GM10266 (cell line): Measurements from ENCODE around the gene CUL4B.
"Not testable (repeated sequence)": the region's sequence is repeated elsewhere in the genome, so short reads cannot be mapped to it uniquely, and the experiment has no call there.

Source experiments
- DNase-seq: peaks from one replicate; pipeline ENCODE4 v3.0.0; 2012; ENCODE audit errors: extremely low spot score
- TF ChIP-seq, protein P1 (sequence below): IDR thresholded peaks from 2 replicates; pipeline ENCODE4 v1.5.1; 2012; ENCODE audit warnings: mild to moderate bottlenecking, low read depth; ENCODE audit not compliant: control insufficient read depth, insufficient read depth; ENCODE audit errors: missing control alignments

Gene CUL4B

DNA sequence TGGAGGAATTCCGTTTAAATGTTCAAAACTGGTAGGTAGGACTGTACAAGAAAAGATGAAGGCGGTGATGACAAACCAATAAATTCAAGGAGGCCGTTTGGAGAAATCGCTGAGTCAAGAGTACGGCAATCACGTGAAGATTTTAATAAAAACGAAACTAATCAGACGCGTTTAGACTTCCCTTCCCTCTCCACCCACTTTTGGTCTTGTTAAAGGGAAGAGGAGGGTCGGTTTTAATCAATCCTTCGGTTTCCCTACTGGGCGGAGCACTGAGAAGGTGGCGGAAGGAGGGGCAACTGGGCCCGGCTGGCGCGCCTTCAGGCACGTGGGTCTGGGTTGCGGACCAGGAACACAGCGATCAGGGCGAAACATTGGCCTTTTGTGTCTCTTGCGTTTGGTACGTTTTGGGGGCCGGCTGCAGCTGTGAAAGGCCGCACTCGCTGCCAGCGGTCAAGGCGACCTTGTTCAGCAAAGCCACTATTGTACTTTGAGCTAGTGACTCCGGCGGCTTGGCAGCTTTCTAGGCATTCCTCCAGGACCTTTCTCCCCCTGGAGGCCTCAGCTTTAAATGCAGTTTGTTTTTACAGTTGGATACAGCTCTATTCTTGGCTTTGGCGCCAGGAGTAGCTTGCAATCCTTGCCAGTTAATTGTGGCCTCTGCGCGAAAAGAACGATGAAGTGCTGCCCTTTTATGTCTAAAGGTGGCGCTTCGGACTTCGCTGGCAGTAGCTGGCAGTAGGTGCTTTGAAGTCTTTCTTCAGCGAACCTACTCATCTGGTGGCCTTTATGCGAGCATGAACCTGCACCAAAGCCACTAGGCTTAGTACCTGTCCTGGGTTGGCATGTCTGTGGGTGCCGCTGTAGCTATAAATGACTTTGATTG, 74.9 kb downstream of the CUL4B start:
- TF ChIP-seq, protein P1, sequence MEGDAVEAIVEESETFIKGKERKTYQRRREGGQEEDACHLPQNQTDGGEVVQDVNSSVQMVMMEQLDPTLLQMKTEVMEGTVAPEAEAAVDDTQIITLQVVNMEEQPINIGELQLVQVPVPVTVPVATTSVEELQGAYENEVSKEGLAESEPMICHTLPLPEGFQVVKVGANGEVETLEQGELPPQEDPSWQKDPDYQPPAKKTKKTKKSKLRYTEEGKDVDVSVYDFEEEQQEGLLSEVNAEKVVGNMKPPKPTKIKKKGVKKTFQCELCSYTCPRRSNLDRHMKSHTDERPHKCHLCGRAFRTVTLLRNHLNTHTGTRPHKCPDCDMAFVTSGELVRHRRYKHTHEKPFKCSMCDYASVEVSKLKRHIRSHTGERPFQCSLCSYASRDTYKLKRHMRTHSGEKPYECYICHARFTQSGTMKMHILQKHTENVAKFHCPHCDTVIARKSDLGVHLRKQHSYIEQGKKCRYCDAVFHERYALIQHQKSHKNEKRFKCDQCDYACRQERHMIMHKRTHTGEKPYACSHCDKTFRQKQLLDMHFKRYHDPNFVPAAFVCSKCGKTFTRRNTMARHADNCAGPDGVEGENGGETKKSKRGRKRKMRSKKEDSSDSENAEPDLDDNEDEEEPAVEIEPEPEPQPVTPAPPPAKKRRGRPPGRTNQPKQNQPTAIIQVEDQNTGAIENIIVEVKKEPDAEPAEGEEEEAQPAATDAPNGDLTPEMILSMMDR, result peak; percentile 40
- DNase-seq, result peak; percentile 13

DNA sequence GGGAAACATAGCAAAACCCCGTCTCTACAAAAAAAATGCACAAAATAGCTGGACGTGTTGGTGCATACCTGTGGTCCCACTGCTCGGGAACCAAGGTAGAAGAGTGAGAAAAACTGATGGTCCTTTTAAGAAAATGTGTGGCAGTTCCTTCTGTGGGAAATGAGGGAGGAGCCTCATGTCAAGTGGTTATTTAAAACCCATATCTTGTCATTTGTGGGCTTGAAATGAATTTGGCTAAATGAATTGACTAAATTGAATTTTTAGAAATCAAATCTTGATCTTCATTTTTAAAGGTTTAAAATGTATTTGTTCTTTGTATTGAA, 75.5 kb downstream of the CUL4B start:
- TF ChIP-seq, protein P1, result no peak

DNA sequence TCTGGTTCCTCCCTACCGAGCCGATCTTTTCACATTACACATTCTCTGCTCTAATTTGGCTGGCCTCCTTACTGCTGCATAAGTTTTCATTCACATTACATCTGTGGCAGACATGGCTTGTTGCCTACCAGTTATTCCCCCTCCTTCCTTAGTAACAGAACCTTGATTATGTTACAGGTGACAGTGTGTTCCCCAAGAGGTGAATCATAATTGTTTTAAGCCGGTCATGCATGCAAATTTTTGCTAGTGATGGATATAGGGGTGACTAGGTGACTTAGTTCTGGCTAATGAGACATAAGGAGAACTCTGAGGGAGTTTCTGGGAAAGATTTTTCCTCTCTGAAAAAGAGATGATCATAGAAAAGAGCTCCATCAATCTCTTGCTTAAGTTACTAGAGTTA, 83.3 kb downstream of the CUL4B start:
- TF ChIP-seq, protein P1, result no peak
- no peak for DNase-seq

More for the DNA sequence above, 75.5 kb downstream of the CUL4B start:
- no peak for DNase-seq

DNA sequence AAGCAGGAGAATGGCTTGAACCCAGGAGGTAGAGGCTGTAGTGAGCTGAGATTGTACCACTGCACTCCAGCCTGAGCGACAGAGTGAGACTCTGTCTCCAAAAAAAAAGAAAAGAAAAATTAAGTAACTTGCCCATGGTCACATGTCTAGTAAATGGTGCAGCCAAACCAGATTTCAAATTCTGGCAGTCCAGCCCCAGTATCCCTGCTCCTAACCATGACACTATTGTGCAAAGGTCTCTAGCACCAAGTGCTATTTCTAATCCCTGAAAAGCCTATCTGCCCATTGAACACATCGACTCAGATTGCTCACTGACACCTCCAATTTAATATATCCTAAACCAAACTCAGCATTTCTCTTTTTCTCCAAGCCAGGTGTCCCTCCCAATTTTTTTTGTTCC, 84.0 kb downstream of the CUL4B start:
- TF ChIP-seq, protein P1, result no peak
- DNase-seq, result no peak

DNA sequence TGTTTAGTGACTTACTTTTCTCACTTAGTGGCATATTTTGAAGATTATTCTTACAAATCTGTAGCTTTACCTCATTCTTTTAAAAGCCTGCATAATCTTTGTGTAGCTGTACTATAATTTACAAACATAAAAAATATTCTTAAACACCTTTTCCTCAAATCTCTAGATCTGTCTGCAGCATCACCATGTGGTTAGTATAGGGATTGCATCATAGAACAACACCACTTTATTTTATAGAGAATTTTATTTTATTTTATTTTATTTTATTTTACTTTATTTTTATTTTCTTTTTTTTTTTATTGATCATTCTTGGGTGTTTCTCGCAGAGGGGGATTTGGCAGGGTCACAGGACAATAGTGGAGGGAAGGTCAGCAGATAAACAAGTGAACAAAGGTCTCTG, 85.3 kb downstream of the CUL4B start:
- TF ChIP-seq, protein P1, result peak; percentile 50
- not testable (repeated sequence) for DNase-seq
